Stimulated activated CD4-positive, alpha-beta T cell treated with anti-CD3 and anti-CD28 coated beads, Interleukin-12 subunit alpha, Interleukin-12 subunit beta, amount 100 ng/mL, for 4 hours (primary cell): ENCODE measurements around the gene GTPBP6.
"Not testable (repeated sequence)": the region's sequence is repeated elsewhere in the genome, so short reads cannot be mapped to it uniquely, and the experiment has no call there.

Source experiments
- DNase-seq: peaks from one replicate; pipeline ENCODE4 v3.0.0-alpha.2; 2020

Gene GTPBP6

GRCh38 chrX:334331-334891 lies 15.8 kb upstream of the GTPBP6 start:
- no peak for DNase-seq

GRCh38 chrX:333611-334311 lies 15.2 kb upstream of the GTPBP6 start:
- DNase-seq: no peak

GRCh38 chrX:332916-333610 lies 14.5 kb upstream of the GTPBP6 start:
- no peak for DNase-seq

- DNase-seq: no peak
Observed at GRCh38 chrX:332496-332860, 13.9 kb upstream of the GTPBP6 start.

GRCh38 chrX:331825-332495 lies 13.4 kb upstream of the GTPBP6 start:
- no peak for DNase-seq

- DNase-seq: no peak
Observed at GRCh38 chrX:331151-331824, 12.7 kb upstream of the GTPBP6 start.

GRCh38 chrX:330726-331150 lies 12.1 kb upstream of the GTPBP6 start:
- DNase-seq: no peak

- not testable (repeated sequence) for DNase-seq
Observed at GRCh38 chrX:330141-330725, 11.6 kb upstream of the GTPBP6 start.

GRCh38 chrX:329291-329910 lies 10.8 kb upstream of the GTPBP6 start:
- no peak for DNase-seq

- no peak for DNase-seq
Observed at GRCh38 chrX:327660-328126, 9.1 kb upstream of the GTPBP6 start.

- DNase-seq: not testable (repeated sequence)
Observed at GRCh38 chrX:324664-325063, 6.1 kb upstream of the GTPBP6 start.

- DNase-seq: no peak
Observed at GRCh38 chrX:323721-324628, 5.4 kb upstream of the GTPBP6 start.

GRCh38 chrX:320126-320783 lies 1.7 kb upstream of the GTPBP6 start:
- no peak for DNase-seq

- peak; percentile 20 for DNase-seq
Observed at GRCh38 chrX:319579-320125, 1.1 kb upstream of the GTPBP6 start.

GRCh38 chrX:318068-318738 lies 393 bp downstream of the GTPBP6 start:
- peak; percentile 95 for DNase-seq

GRCh38 chrX:317424-318067 lies 1.1 kb downstream of the GTPBP6 start:
- DNase-seq: no peak

- DNase-seq: no peak
Observed at GRCh38 chrX:316351-317325, 2.0 kb downstream of the GTPBP6 start.
